Stimulated activated CD8-positive, alpha-beta memory T cell treated with anti-CD3 and anti-CD28 coated beads, Interleukin-12 subunit alpha, Interleukin-12 subunit beta, amount 100 ng/mL, for 24 hours (primary cell): Measurements from ENCODE around the gene MALRD1.
"Not testable (repeated sequence)": the region's sequence is repeated elsewhere in the genome, so short reads cannot be mapped to it uniquely, and the experiment has no call there.

ENCODE experiments used
- DNase-seq: peaks from one replicate; pipeline ENCODE4 v3.0.0-alpha.2; 2020; ENCODE audit errors: extremely low read depth

Gene MALRD1

GRCh38 chr10:19488592-19489280 is 440.1 kb downstream of the MALRD1 start:
- no peak for DNase-seq

GRCh38 chr10:19491166-19491565 is 442.6 kb downstream of the MALRD1 start:
- no peak for DNase-seq

DNA sequence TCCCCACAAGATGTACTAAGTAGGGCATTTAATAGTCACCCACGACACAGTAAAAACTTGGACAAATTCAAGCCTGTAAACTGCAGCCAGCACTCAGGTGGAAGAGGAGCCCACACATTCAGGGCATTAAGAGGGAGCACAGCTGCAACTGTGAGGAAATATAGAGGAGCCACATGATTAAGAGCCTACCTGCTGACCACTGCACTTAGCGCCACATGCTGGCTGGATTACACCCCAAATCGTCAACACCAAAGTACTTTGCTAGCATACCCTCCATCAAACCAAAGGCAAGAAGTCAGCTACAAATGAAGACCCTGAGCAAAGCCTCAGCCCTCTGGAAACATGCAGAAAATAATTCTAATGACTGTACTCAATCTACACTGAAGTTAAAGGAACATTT is 445.3 kb downstream of the MALRD1 start:
- DNase-seq: no peak

- DNase-seq: no peak
These were observed 448.4 kb downstream of the MALRD1 start for GRCh38 chr10:19497026-19497425.

GRCh38 chr10:19498393-19499290 is 450.0 kb downstream of the MALRD1 start:
- no peak for DNase-seq

DNA sequence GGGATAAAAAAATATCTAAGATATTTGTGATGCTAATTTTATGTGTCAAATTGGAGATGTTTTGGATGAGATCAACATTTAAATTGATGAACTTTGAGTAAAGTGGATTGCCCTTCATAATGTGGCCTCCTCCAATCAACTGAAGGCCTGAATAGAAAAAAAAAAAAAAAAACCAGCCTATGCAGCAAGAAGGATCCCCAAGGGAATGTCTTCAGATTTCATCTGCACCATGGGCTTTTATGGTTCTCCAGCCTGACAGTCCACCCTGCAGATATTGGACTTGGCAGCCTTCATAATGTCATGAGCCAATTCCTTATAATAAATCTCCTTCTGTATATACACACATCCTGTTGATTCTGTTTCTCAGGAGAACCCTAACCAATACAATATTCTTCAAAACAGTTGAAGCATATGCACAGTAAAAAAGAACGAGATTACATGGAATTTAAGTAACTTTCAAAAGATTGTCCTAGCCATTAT is 450.7 kb downstream of the MALRD1 start:
- DNase-seq: no peak

- DNase-seq: no peak
These were observed 452.4 kb downstream of the MALRD1 start for GRCh38 chr10:19500959-19501358.

DNA sequence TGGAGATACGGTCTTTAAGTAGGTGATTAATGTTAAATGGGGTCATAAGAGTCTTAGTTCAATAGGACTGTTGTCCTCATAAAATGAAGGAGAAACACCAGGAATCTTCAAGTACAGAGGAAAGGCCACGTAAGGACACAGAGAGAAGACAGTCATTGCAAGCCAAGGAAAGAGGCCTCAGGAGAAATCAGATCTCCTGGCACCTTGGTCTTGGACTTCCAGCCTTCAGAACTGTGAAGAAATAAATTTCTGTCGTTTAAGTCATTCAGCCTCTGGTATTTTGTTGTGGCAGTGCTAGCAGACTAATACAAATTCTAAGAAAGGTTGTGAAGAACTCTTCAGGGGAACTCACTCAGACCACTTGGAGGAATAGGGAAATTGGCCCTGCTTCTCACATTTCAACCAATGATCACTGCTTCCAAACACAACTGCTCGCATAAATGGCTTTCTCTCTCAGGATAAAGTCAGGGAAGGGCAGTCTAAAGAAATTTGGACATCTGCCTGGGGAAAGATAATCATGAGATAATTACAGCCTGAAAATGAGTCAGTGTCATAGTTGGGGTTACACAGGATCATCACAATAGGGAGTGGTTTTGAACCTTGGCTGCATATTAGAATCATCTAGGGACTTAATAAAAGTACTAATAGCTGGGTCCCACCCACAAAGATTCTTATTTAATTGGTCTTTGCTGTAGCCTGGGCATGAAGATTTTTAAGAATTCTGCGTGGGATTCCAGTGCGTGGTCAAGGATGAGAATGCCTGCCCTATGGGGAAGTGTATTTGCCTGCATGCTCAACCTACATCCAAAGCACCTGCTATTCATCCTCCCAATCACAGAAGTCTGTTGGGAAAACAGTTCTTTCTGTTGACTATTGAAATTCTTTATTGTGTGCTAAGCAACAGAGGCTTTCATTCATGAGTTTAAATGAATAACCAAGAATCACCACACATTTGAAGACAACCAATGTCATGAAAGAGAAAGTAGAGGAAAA is 457.0 kb downstream of the MALRD1 start:
- no peak for DNase-seq

GRCh38 chr10:19510005-19510732 is 461.6 kb downstream of the MALRD1 start:
- DNase-seq: not testable (repeated sequence)

DNA sequence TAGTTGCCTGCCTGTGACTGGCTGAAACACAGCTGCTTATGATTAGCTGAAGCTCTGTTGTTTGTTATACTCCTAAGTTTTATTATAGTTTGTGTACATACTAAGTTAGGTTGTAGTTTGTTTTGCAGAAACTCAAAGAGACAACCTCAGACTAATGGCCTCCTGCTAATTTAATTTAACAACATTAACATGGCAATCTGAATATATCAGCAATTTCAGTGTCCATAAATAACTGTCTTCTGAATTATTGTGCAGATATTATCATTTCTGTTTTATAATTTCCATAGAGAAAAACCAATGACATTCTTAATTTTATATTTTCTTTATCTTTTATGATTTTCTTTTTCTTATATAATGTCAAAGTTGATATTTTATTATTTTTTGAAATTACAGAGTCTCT is 469.5 kb downstream of the MALRD1 start:
- no peak for DNase-seq

GRCh38 chr10:19518632-19519031 is 470.0 kb downstream of the MALRD1 start:
- DNase-seq: no peak

DNA sequence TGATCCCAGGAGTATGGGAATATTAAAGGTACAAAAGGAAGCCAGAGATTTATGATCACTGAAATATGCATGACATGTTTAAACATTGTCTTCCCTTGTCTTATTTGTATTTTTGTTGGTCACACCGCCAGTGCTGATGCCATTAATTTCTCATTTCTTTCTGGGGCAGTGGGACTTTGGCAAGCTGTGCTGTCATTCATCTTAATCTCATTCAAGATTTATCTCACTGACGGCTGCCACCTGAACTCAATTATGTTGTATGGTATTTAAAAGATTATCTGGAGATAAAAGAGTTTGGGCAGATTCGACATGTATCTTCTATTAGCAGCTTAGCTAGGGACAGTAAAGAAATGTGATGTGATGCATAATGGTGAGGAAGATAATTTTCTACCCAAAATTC is 482.7 kb downstream of the MALRD1 start:
- no peak for DNase-seq

DNA sequence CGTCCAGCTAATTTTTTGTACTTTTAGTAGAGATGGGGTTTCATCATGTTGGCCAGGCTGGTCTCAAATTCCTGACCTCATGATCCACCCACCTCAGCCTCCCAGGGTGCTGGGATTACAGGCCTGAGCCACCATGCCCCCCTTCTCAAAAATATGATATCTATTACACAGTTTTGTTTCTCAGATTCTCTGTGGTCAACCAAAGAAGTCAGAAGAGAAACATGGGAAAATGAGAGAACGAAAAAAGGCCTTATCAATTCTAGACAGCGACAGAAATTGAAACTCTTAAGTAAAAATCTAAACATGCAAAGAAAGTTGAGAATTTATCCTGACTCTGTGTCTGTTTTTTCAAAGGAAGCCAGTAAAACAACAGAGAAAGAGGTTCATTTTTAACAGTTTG is 483.8 kb downstream of the MALRD1 start:
- no peak for DNase-seq

DNA sequence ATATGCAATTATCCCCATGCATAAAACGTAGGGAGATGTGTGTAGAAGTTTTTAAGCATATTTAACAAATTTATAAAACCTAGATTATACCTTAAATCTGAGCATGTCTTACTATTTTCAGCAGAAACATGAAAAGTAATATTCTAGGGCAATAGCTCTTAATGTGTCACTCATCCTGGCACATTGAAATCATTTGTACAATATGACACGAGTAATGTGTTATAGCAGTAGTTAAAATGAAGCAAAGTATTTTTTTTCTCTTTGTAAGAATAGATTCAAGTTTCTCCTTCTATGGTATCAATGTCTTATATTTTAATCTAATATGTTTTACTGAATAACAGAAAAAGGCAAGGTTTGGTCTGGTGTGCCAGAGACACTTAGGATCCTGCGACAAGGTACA is 492.7 kb downstream of the MALRD1 start:
- no peak for DNase-seq

GRCh38 chr10:19546224-19546623 is 497.6 kb downstream of the MALRD1 start:
- no peak for DNase-seq

DNA sequence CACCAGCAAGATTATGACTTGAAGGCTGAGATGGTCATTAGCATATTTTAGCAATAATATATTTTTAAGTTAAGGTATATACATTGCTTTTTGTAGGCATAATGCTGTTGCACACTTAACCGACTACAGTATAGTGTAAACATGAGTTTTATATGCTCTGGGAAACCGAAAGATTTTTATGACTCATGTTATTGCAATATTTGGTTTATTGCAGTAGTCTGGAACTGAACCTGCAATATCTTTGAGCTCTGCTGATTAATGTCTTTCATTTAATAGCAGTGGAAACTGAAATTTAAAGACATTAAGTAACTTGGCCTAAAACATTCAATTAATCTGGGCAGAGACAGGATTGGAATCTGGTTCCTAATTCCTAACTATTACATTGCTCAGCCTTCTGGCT is 500.9 kb downstream of the MALRD1 start:
- no peak for DNase-seq

- DNase-seq: no peak
These were observed 508.1 kb downstream of the MALRD1 start for GRCh38 chr10:19556666-19557065.

DNA sequence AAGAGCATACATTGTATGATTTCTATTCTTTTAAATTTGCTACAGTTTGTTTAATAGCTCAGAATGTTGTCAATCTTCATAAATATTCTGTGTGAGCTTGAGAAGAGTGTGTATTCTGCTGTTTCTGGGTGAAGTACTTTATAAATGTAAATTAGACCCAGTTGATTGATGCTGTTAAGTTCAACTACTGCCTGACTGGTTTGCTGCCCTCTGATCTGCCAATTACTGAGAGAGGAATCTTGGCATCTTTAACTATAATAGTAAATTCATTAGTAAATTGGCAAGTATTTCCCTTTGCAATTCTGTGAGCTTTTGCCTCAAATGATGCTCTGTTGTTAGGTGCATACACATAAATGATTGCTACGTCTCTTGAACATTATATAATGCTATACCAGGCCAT is 512.6 kb downstream of the MALRD1 start:
- DNase-seq: no peak

DNA sequence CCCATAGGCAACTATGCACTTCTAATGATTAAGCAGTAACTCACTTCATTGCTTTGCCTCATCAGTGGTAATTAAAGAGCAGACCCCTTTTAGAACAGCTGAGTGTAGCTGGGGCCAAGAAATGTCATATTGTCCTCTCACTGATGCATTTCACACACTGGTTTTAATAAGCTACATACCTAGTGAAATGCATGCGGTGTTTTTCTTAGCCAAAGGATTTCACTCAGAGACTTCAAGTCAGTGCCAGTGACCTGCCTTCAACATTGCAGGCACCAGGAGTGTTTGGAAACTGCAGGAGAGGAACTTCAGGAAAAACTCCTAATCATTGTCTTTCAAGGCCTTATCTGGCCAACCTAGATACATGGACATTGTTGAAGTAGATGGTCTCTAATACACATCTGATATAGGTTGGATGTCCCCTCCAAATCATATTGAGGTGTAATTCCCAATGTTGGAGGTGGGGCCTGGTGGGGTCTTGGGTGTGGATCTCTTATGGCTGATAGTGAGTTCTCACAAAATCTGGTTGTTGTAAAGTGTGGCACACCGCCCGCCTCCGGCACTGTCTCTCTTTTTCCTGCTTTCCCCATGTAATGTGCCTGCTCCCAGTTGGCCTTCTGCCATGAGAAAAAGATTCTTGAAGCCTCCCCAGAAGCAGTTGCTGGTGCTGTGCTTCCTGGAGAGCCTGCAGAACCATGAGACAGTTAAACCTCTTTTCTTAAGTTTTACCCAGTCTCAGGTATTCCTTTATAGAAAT is 515.0 kb downstream of the MALRD1 start:
- DNase-seq: no peak

DNA sequence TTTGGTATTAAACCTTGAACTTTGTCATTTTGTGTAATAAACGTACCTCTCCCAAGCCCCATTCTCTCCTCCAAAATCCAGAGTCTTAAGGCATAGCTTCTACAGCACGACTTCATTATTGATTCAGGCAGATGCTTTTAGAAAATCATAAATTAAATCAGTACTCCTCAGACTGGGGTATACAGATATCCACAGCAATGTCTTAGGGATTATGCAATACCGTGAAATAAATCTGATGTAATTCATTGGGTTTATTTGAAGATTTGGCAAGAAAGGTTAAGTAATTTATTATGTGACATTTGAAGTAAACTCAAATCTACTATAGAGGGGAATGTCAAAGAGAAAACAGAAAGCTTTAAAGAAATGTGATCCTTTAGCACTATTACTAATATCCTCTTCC is 521.5 kb downstream of the MALRD1 start:
- DNase-seq: no peak
